GM19099 (cell line): ENCODE data around the gene SPAG16.

ENCODE experiments used
- POLR2A ChIP-seq: IDR thresholded peaks from 3 replicates; pipeline ENCODE4 v1.6.1; 2011; ENCODE audit warnings: low read depth; ENCODE audit not compliant: insufficient read length; ENCODE audit errors: extremely low read depth

SPAG16 gene

GRCh38 chr2:214293593-214293992 lies 1009.3 kb downstream of the SPAG16 start:
- TF ChIP-seq POLR2A = no peak

- TF ChIP-seq POLR2A = no peak
These were observed 1010.2 kb downstream of the SPAG16 start for GRCh38 chr2:214294426-214294825.

GRCh38 chr2:214297423-214297822 lies 1013.2 kb downstream of the SPAG16 start:
- no peak for TF ChIP-seq POLR2A

GRCh38 chr2:214310319-214310718 lies 1026.1 kb downstream of the SPAG16 start:
- TF ChIP-seq POLR2A = no peak

GRCh38 chr2:214311031-214311533 lies 1026.8 kb downstream of the SPAG16 start:
- TF ChIP-seq POLR2A = no peak

GRCh38 chr2:214311931-214312749 lies 1027.9 kb downstream of the SPAG16 start:
- no peak for TF ChIP-seq POLR2A

- no peak for TF ChIP-seq POLR2A
These were observed 1031.1 kb downstream of the SPAG16 start for GRCh38 chr2:214315324-214315723.

GRCh38 chr2:214320211-214320610 lies 1035.9 kb downstream of the SPAG16 start:
- no peak for TF ChIP-seq POLR2A

- no peak for TF ChIP-seq POLR2A
These were observed 1038.4 kb downstream of the SPAG16 start for GRCh38 chr2:214322662-214323061.

GRCh38 chr2:214325404-214325803 lies 1041.1 kb downstream of the SPAG16 start:
- TF ChIP-seq POLR2A = no peak

- no peak for TF ChIP-seq POLR2A
These were observed 1044.7 kb downstream of the SPAG16 start for GRCh38 chr2:214328941-214329340.

GRCh38 chr2:214341646-214342045 lies 1057.4 kb downstream of the SPAG16 start:
- TF ChIP-seq POLR2A = no peak

GRCh38 chr2:214358506-214358905 lies 1074.2 kb downstream of the SPAG16 start:
- no peak for TF ChIP-seq POLR2A

- no peak for TF ChIP-seq POLR2A
These were observed 1076.9 kb downstream of the SPAG16 start for GRCh38 chr2:214361116-214361515.

GRCh38 chr2:214365549-214365948 lies 1081.3 kb downstream of the SPAG16 start:
- TF ChIP-seq POLR2A = no peak

- TF ChIP-seq POLR2A = no peak
These were observed 1082.9 kb downstream of the SPAG16 start for GRCh38 chr2:214367171-214367570.
